CD4-positive, alpha-beta T cell treated with Interleukin-17A for 1 hour (primary cell): ENCODE data around the gene IFI44L.

Source experiments
- DNase-seq: peaks from one replicate; pipeline ENCODE4 v3.0.0-alpha.2; 2020

The IFI44L gene

DNA sequence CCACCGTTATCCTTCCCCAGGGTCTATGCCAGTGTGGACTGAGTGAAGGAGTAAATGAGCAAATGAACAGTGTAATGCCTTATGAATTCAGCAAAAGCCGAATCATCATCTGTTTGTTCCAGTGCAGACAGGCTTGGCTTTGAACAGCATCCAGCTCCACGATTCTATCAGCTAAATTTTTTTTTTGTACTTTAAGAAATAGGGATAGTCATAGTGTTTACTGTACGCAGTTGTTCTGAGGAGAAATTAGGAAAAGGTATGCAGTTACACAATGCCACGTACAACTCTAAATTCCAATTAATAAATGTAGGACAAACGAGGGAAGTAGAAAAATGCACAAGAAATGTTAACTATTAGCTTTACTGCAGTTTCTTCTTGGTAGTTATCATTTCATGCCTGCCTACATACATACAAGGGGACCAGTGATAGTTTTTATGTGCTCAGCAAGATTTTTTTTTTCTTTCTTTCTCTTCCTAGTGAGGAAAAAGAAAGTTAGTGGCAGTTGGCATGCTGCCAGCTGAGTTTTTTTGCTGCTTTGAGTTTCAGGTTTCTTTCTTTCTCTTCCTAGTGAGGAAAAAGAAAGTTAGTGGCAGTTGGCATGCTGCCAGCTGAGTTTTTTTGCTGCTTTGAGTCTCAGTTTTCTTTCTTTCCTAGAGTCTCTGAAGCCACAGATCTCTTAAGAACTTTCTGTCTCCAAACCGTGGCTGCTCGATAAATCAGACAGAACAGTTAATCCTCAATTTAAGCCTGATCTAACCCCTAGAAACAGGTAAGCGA lies at the start of gene IFI44L:
TSS of gene IFI44L (plus strand) at position 646 of the 777 bp plus-strand sequence. CDS start 7,468 bp downstream, outside the sequence.
- peak; percentile 72 for DNase-seq

DNA sequence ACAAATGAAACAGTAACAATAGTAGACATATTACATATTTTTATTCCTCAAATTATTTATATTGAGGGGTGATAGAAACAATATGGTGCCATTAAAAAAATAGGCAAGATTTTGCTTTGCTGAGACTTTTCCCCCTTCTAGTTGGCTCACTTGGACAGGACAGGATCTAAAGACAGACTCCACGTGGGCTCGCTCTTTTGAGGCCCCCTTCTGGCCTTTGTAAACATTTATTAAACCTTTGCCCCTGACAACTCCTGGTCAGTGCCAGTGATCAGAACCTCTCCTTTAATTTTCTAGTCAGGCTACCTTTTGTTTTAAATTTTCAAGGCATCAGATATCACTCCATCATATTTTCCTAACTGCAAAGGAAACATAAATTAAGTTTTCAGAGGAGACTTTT lies 49.7 kb upstream of the IFI44L start:
- no peak for DNase-seq

DNA sequence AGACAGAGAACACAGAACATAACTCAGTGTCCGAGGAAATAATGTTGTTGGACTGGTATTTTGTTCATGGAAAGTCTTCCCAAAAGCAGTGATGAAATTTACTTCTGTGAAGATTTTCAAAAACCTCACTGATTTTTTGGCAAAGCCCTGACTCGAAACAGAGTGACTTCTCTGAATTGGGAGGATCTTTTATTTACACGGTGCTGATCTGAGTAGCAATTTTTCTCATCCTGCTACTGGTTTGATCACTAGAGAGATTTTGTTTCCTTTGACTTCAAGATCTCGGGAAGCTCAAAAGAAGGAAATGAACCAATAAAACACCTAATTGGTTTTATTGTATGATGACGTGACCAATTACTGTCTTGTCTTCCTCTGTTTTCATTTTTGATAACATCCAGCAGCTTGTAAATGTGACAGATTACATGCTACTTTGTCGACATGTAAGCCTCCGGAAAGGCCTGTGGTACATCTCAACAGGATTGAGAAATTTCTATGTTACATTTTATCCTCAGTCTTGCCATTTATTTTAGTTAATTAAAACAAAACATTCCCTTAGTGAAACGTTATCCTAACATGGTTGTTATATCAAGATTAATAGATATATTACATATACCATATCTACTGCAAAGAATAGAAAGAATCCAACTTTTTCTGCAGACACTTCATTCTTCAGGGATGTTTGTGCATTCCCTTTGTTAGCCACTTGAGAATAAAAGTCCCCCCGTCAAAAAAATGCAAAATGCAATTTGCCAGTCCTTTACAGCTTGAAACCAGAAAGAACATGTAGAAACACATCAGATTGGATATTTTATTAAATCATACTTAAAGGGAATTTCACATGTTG lies 42.8 kb upstream of the IFI44L start:
- no peak for DNase-seq

DNA sequence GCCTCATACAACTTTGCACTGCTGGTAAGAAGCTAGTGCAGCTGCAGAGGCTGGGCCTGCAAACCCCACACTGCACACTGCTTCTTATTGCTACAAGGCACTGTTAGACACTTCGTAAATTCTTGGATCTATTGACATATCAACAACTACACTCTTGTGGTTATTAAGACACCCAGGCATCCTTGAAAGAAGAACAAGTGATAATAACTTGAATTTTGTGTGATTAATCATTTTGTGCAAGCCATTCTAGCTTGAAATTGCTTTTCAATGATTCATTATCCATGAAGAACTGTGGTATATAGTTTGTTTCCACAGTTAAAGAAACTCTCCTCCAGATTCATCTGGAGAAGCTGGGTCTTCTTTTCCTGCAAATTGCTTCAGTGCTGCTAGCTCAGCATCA lies 33.7 kb upstream of the IFI44L start:
- no peak for DNase-seq

DNA sequence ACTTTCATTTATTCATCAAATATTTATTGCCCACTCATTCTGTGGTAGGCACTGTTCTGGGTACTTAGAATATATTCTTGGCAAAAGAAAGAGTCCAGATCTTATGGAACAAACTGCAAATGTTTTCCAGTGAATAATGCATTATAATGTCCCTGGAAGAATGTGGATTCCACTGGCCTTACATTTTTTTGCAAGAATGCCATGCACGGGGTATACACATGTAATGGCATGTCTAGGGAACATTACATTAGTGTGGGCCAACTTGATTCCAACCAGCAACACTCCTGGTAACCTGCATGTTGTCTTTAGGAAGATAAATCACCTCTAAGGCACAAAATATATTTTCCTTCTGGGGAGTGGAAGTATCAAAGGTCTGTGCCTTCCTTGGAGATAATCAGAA lies 33.0 kb upstream of the IFI44L start:
- no peak for DNase-seq

DNA sequence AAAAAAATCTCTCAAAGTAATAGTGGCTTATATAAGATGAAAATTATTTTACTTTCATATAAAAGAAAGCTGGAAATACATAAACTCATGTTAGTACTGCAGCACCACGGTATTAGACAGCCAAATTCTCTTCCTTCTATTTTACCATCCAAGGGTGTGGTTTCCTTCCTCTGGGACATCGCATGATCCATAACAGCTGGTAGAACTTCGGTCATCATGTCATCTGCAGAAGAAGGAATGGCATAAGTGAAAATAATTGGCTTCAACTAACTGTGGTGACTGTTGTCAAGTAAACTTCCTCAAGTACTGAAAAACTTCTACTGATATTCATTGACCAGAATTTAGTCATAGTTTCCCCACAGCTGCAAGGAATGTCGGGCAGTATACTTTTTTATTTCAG lies 28.3 kb upstream of the IFI44L start:
- DNase-seq: no peak

DNA sequence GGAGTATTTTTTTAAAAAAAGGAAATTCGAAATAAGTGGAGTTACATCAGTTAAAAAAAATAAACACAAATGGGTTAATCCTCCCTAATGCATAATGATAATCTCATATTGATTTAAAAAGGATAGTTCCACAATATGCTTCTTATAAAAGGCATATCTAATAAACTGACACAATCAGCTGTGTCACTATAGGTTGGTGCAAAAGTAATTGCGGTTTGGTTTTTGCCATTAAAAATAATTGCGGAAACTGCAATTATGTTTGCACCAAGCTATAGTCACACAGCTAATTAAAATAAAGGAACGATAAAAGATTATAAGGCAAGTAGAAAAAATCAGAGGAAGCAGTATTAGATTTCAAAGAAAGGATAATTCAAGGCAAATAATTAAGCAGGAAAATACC lies 21.0 kb upstream of the IFI44L start:
- no peak for DNase-seq

DNA sequence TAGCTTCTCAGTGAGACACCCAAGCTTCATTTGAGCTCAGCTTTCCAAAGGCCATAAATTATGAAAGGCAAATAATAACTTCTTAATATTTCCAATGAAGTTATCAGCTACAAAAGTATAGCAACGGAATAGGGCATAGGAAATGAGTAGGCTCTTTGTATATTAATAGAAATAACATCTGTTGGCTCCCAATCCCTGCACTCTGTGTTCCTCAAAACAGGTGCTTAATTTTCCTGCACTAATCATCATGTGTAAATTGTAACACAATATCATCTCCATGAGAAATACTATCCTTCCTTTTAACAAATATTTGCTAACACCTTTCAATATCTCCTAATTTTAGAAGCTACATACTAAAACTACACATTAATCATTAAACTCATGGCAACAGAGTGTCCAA lies 19.2 kb upstream of the IFI44L start:
- no peak for DNase-seq

DNA sequence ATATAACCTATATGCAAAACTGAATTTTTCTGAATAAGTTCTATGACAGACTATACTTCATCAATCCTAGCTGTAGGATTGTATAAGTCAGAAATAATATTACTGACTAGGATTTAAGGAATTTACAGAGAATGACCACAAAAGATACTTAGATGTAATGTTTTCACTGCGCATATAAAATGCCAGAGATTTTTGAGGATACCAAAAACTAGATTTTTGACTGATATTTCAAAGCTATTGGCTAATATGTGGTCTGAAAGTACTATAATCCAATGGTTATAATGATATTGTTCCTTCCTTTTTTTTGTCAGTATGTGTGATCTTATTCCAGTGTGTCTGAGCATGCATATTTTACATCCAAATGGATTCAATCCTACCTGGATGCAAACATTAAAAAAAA lies 17.0 kb upstream of the IFI44L start:
- no peak for DNase-seq

DNA sequence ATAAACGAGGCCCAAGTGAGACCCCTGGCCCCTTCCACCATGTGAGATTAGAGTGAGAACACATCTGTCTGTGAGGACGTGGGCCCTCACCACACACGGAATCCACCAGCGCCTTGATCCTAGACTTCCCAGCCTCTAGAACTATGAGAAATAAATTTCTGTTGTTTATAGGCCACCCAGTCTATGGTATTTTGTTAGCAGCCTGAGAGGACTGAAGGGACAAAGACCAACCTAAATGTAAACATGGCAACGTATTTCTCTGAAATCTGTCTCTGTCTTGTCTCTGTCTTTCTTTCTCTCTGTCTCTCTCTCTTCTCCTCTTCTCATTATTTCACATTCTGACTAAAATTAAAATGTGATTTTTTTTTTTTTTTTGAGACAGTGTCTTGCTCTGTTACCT lies 15.6 kb upstream of the IFI44L start:
- no peak for DNase-seq

DNA sequence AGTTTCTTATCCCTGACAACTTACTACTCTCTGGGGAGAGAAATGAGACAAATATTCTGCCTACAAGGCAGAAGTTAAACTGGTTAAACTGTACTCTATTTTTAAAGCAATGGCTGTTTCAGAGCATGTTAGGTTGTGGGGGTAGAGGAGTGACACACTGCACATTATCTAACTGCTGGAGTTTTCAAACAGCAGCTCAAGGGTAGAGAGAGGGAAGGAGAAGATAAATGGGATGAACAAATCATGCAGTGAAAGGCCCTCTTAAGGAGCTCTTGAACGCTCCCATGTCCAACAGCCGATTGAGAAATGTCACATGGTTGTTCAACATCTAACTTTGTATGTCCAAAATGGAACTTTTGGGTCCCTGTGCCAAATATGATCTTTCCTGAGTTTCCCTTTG lies 14.0 kb upstream of the IFI44L start:
- DNase-seq: no peak

DNA sequence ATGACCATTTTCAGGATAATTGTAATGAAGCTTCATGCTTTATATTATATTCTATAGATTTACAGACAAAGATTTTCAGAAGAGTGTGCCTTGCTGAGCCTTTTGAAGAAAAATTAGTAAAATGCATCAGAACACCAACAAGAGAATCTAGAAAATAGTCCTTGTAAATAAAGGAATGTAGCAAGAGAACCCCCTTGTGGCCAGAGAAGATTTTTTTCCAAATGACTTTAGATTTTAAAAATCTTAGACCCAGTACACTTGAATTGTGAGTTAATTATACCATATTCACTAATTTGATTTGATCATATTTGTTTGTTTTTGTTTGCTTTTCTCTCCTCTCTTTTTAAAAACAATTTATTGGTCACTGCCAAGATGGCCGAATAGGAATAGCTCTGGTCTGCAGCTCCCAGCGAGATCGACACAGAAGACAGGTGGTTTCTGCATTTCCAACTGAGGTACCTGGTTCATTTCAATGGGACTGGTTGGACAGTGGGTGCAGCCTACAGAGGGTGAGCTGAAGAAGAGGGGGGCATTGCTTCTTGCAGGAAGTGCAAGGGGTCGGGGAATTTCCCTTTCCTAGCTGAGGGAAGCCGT lies 12.8 kb upstream of the IFI44L start:
- DNase-seq: no peak

DNA sequence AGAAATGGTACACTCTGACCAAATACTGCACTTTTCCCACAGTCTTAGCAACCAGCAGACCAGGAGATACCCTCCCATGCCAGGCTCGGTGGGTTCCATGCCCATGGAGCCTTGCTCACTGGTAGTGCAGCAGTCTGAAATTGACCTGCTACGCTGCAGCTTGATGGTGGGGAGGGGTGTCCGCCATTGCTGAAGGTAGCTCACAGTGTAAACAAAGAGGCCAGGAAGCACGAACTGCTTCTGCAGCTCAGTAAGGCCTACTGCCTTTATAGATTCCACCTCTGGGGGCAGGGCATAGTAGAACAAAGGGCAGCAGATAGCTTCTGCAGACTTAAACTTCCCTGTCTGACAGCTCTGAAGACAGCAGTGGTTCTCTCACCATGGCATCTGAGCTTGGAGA lies 12.3 kb upstream of the IFI44L start:
- DNase-seq: no peak

DNA sequence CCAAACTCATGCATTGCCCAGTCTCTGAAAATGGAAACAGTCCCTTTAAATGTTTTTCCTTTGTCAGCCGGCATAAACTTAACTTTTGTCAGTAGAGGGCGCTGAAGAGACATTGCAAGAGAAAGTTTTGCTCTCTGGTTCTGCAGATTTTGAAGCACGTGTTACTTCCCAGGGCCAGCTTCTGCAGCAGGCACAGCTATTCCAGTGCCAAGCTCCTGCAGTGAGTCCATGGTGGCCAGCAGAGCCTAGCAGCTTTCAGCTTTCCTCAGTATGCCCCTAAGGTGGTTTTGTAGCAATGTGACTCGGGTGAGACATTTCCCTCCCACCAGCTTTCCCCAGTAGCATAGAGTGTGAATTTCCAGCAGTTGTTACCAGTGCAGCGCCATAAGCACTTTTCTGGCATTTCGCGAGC lies 2.6 kb upstream of the IFI44L start:
- peak; percentile 86 for DNase-seq

DNA sequence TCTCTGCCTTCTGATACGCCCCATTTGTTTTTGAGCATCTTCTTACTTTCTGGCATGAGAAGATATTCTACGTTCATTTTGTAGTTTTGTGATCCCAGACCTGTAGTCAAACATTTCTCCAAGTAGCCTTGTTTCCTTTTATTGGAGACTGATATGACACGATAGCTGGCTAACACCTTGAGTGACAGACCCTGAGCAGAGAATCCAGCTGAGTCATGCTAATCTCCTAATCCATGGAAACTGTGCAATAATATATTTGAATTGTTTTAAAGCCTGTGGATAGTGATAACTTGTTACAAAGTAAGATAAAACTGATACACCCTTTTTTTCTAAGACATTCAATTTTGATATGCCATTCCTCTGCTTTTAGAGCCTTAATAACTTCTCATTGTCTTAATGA lies 1.2 kb upstream of the IFI44L start:
- no peak for DNase-seq

DNA sequence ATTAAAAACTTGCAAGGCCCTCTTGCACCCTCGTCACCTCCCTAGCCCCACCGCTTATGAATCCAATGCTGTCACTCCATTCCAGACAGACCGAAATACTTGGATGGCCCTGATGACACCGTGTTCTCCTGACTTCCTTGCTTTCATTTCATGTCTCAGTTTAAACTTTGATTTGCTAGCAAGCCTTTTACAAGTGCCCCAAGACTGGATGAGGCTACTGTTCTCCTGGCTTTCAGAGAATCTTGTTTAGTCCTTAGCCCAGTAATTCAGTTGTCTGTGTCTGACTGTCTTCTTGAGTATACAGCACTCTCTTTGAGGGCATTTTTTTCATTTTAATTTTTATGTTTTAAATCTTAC lies 824 bp upstream of the IFI44L start:
- DNase-seq: no peak

DNA sequence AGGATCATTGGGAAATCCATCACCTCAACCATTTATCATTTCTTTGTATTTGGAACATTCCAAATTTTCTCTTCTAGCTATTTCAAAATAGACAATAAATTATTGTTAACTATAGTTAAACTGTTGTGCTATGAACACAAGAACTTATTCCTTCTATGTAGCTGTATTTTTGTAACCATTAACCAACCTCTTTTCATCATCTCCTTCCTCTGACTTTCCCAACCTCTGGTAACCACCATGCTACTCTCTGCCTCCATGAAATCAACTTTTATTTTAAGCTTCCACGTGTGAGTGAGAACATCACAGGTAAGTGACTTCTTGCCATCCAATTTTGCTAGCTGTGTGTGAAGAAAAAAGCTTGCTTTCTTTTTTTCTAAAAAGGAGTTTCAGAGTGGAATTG lies 418 bp downstream of the IFI44L start:
- DNase-seq: no peak

DNA sequence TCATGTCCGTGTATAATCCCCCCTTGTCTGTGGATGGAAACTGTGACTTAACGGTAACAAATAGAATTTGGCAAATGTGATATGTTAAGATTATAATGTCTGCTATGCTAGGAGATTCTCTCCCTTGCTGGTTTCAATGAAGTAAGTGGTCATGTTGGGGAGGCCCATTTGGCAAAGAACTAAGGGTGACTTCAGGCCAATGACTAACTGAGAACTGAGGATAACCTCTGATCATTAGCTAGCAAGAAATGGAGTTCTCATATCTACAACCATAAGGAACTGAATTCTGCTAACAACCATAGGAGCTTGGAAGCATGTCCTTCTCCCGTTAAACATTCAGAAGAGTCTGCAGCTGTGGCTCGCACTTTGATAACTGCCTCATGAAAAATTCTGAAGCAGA lies 2.3 kb downstream of the IFI44L start:
- no peak for DNase-seq

DNA sequence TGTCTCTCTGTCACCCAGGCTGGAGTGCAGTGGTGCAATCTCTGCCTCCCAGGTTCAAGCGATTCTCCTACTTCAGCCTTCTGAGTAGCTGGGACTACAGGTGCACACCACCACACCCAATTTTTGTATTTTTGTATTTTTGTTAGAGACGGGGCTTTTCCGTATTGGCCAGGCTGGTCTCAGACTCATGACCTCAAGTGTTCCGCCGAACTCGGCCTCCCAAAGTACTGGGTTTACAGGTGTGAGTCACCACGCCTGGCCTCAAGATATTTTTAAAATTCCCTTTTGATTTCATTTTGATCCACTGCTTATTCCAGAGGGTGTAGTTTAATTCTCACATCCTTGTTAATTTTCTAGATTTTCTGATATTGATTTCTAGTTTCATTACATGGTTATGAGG lies 3.8 kb downstream of the IFI44L start:
- no peak for DNase-seq

DNA sequence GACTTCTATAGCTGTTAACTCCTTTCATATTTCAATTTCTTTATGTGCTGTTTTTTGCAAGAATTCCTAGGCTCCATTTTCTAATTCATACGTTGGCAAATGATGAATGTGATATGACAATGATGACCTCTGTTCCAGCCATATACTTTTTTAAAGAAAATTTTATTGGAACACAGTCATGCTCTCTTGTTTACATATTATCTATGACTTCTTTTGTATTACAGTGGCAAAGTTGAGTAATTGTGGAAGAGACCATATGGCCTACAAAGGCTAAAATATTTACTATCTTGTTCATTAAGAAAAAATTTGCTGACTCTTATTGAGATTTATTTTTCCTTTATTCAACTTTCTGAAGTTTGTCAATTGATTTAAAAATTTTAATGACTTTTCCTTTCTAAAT lies 7.1 kb downstream of the IFI44L start:
- no peak for DNase-seq

DNA sequence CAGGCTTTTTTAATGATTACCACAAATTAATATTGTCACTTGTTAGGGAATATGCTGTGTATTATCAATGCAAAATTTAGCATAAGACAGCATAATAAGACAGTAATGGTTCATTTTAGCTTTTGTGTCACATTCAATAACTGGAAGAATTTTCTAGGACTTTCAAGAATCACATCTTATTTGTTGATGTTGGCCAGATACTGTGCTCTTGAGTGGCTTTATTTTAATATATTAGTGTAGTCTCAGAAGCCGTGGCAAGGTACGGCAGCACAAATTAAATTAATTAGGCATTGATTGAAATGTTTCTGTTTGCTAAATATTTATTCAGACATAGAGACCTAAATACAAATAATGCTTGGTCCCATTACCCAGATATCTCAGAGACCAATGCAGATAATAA lies 10.4 kb downstream of the IFI44L start:
- no peak for DNase-seq

DNA sequence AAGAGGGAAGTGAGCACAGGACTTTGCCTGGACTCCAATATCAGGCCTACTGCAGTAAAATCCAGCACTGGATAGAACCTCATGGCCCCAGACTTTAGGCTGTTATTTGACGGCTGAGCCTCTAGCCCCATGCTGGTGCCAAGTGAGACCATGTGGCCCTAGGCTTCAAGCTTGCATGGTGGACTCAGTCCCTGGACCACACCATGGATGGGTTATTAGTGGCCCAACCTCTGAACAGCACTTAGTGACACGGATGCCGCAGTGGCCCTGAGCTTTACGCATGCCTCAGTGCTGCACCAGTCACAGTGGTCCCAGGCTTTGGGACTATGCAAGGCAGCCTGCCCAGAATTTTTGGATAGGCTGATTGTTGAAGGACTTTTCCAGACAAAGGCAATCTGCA lies 13.0 kb downstream of the IFI44L start:
- no peak for DNase-seq

DNA sequence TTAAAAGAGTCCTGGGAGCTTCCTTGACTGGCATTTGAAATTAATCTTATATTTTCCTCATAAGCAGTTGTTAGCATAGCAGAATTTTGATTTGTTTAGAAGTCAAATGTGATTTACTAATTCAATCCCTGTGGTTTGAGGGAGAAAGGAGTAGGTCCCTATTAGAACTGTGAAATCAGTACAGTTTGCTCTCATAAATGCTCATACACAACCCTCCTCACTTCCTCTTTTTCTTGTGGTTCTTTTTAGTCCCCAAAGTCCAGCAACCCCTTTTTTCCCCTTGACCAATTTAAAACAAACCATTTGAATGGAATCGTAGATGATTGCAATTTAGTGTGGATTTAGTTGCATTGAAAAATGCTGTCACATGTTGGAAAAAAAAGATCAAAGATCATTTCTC lies 20.2 kb downstream of the IFI44L start:
- no peak for DNase-seq

DNA sequence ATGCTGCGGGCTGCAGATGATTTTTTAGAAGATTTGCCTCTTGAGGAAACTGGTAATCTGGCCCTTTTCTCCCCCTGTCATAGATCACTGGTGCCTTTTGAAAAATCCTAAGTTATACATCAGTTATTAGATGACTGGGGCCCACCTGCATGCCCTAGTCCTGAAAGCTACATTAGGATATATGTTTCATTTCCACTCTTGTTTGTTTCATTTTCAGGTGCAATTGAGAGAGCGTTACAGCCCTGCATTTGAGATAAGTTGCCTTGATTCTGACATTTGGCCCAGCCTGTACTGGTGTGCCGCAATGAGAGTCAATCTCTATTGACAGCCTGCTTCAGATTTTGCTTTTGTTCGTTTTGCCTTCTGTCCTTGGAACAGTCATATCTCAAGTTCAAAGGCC lies 21.3 kb downstream of the IFI44L start:
- no peak for DNase-seq
